Neural crest cell (in vitro differentiated cells): ENCODE data around the gene VAMP2. TPM values are rescaled to one million over a fixed set of nuclear protein-coding genes. Genes with fewer than 3 reads are reported as not detected.
A peak's percentile ranks its signal among the peaks of the same experiment; 100 is the strongest.

Source experiments
- DNase-seq: peaks from one replicate; pipeline ENCODE4 v3.0.0; 2021; ENCODE audit warnings: low read depth, mixed read lengths, low spot score
- H3K27ac Mint-ChIP-seq: one replicate; pipeline ENCODE4 v1.8.0; 2021; ENCODE audit warnings: mild to moderate bottlenecking, mixed read lengths; ENCODE audit not compliant: unreplicated experiment
- H3K27me3 Mint-ChIP-seq: 2 replicates; pipeline ENCODE4 v1.8.0; 2021; ENCODE audit warnings: low read depth, mild to moderate bottlenecking, mixed read lengths
- H3K36me3 Mint-ChIP-seq: 2 replicates; pipeline ENCODE4 v1.8.0; 2021; ENCODE audit warnings: low read depth, mild to moderate bottlenecking, mixed read lengths
- H3K4me1 Mint-ChIP-seq: 2 replicates; pipeline ENCODE4 v1.8.0; 2021; ENCODE audit warnings: mixed read lengths
- H3K4me3 Mint-ChIP-seq: one replicate; pipeline ENCODE4 v1.8.0; 2021; ENCODE audit warnings: mild to moderate bottlenecking, mixed read lengths
- H3K9me3 Mint-ChIP-seq: 2 replicates; pipeline ENCODE4 v1.8.0; 2021; ENCODE audit warnings: mixed read lengths
- total RNA-seq: library from RNA; stranded (reverse); gene quantifications from 2 replicates; pipeline ENCODE4 v1.2.1, GENCODE V29; 2021
- TF ChIP-seq, protein P1 (sequence below): fragments of 200-600 bp; sonication (generic); conservative IDR thresholded peaks from 2 replicates; pipeline ENCODE4 v1.5.0; 2021; ENCODE audit warnings: antibody characterized with exemption, mild to moderate bottlenecking

The VAMP2 gene
- total RNA-seq, 1 donor from 2014 or later = 49.7 TPM

DNA sequence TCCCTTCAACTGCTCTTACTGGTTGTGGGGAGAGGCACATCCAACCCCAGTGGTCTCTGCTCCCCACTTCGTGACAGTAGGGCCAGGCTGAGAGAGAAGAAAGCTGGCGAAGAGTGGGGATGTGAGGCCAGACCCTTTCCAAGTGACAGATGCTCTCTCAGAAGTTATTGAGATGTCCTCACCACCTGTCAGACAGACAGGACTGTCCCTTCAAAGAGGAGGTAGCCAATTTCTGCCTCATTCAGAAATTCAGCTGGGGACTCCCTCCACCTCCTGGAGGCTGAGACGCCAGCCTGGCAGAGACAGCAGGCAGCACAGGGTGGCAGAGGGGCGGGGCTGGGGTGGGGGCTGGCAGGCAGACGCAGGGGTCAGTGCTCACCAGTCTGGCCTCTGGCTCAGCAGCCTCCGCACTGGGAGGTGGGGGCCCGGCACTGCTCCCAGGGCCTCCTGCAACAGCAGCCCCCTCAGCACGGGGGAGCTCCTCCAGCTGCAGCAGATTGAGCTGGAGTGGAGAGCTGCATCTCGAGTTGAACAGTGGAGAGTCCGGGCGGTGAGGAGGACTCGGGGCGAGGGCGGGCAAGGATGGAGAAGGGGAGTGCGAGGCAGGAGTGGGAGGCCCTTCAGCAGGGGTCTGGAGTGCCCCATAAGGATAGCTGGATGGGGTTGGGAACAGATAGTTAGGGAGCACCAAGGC, 19.7 kb downstream of the VAMP2 start:
- Mint-ChIP-seq H3K9me3 (no peaks in the 10 kb centered on the region), H3K27me3 (no peaks in the 10 kb centered on the region), H3K36me3 (peaks cover 4% of the 10 kb centered on the region), H3K4me1 (no peaks in the 10 kb centered on the region), H3K27ac (no peak overlapping the region), H3K4me3 (no peak overlapping the region)
- no peak for DNase-seq
- TF ChIP-seq, protein P1, sequence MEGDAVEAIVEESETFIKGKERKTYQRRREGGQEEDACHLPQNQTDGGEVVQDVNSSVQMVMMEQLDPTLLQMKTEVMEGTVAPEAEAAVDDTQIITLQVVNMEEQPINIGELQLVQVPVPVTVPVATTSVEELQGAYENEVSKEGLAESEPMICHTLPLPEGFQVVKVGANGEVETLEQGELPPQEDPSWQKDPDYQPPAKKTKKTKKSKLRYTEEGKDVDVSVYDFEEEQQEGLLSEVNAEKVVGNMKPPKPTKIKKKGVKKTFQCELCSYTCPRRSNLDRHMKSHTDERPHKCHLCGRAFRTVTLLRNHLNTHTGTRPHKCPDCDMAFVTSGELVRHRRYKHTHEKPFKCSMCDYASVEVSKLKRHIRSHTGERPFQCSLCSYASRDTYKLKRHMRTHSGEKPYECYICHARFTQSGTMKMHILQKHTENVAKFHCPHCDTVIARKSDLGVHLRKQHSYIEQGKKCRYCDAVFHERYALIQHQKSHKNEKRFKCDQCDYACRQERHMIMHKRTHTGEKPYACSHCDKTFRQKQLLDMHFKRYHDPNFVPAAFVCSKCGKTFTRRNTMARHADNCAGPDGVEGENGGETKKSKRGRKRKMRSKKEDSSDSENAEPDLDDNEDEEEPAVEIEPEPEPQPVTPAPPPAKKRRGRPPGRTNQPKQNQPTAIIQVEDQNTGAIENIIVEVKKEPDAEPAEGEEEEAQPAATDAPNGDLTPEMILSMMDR = no peak

DNA sequence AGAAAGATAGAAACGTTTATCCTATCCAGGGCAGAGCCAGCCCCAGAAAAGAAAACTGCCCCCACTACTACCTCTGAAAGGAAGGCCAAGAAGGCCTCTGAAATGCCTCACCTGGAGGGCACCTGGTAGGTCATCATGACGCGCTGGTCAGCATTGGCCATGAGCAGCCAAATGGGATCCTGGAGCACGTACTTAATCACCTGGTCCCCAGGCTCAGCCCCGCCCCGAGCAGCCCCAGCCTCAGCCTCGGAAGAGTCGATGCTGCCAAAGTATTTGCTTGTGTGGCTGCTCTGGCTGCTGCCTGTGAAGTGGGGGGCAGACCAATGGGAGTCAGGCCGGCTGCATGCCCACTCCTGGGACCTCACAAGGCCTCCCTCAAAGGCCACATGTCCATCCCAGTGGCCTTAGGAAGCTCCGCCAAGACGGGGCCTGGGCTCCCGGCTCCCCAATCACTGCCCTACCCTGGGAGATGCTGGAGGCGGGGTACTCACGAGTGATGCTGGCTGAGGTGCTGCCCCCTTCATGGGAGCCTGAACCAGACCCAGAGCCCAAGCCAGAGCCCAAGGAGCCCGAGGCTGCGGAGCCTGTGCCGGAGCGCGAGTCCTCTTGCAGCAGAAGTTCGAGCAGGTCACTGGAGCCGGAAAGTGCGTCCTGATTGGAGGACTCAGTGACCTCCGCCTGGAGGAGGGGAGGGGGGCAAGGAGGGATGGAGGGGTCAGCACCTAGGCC, 20.4 kb downstream of the VAMP2 start:
- H3K9me3 Mint-ChIP-seq = no peaks in the 10 kb centered on the region
- no peak overlapping the region for H3K27ac Mint-ChIP-seq
- no peak for DNase-seq
- H3K4me3 Mint-ChIP-seq = peak overlapping the region; percentile 31
- no peaks in the 10 kb centered on the region for H3K27me3 Mint-ChIP-seq
- no peaks in the 10 kb centered on the region for H3K4me1 Mint-ChIP-seq
- peaks cover 4% of the 10 kb centered on the region for H3K36me3 Mint-ChIP-seq
- TF ChIP-seq, protein P1 = no peak

- Mint-ChIP-seq H3K27ac (no peak overlapping the region), H3K36me3 (peaks cover 4% of the 10 kb centered on the region), H3K9me3 (no peaks in the 10 kb centered on the region), H3K27me3 (peaks cover 1% of the 10 kb centered on the region), H3K4me1 (no peaks in the 10 kb centered on the region), H3K4me3 (peak overlapping the region; percentile 31)
- no peak for DNase-seq
- TF ChIP-seq, protein P1 = no peak
Measured at GRCh38 chr17:8141741-8142140, 21.0 kb downstream of the VAMP2 start.

GRCh38 chr17:8141045-8141444, 21.7 kb downstream of the VAMP2 start:
- Mint-ChIP-seq H3K27ac (peak overlapping the region; percentile 44), H3K9me3 (no peaks in the 10 kb centered on the region), H3K4me3 (peak overlapping the region; percentile 31), H3K4me1 (no peaks in the 10 kb centered on the region), H3K27me3 (peaks cover 3% of the 10 kb centered on the region), H3K36me3 (peaks cover under 1% of the 10 kb centered on the region)
- TF ChIP-seq, protein P1 = no peak
- DNase-seq = no peak

DNA sequence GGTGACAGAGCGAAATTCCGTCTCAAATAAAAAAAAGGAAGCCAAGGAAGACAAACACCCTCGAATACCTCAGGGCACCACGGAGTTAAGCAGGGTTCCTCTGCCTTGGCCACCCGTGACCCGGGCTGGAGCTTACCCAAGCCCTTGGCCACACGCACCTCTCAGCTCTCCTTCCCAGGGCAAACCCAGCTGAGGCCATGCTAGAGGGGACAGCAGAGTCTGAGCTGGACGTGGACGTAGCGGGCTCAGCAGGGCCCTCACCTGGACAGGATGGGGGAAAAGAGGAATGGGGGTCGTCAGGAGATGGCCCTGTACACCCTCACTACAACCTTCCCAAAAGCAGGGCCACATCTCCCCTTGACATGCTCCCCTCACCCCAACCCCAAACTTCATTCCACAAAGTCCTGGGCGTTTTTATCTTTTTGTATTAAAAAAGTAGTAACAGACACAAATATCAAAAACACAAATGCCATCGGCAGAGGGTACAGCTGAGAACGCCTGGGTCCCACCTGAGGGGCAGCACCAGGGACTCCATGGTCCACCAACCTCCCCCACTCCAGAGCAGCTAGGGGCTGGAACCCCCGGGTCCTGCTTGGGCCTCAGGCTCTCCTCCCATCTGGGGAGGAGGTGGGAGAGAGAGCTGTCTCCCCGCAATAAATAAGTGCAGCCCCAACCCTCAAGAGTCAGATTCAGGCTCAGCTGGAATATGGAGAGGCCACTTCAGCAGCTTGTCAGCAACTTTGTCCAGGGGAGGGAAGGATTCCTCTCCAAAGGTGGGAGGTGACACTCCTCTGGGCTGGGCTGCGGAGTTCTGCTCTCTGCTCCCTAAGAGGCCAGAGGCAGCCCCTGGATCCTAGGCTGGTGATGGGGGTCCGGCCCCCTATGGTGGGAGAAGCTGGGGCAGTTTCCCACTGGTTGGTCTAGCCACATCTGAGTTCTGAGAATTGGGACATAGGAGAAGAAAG, 22.4 kb downstream of the VAMP2 start:
- TF ChIP-seq, protein P1 = no peak
- H3K27ac Mint-ChIP-seq = no peak overlapping the region
- no peak for DNase-seq
- H3K9me3 Mint-ChIP-seq = no peaks in the 10 kb centered on the region
- no peaks in the 10 kb centered on the region for H3K36me3 Mint-ChIP-seq
- H3K4me1 Mint-ChIP-seq = no peaks in the 10 kb centered on the region
- H3K27me3 Mint-ChIP-seq = peaks cover 3% of the 10 kb centered on the region
- H3K4me3 Mint-ChIP-seq = peak overlapping the region; percentile 48
